HepG2 (cell line): ENCODE results near the gene NAALADL1. TPM values are rescaled to one million over a fixed set of nuclear protein-coding genes. Genes with fewer than 3 reads are reported as not detected.

Source experiments
- ATAD3A ChIP-seq: sonication (generic); formaldehyde crosslinking; IDR thresholded peaks from 2 replicates; pipeline ENCODE4 v1.4.0; 2020; ENCODE audit warnings: missing genetic modification reagents
- CBFB ChIP-seq: sonication (generic); formaldehyde crosslinking; IDR thresholded peaks from 2 replicates; pipeline ENCODE4 v1.4.0; 2020; ENCODE audit warnings: missing genetic modification reagents
- DMAP1 ChIP-seq: IDR thresholded peaks from 2 replicates; pipeline ENCODE4 v1.6.1; 2016
- DNMT1 ChIP-seq: sonication (generic); formaldehyde crosslinking; IDR thresholded peaks from 2 replicates; pipeline ENCODE4 v1.5.1; 2020; ENCODE audit warnings: mild to moderate bottlenecking, missing genetic modification reagents
- E2F1 ChIP-seq: sonication (generic); formaldehyde crosslinking; IDR thresholded peaks from 2 replicates; pipeline ENCODE4 v1.5.0; 2020; ENCODE audit warnings: missing genetic modification reagents
- GZF1 ChIP-seq: sonication (generic); formaldehyde crosslinking; IDR thresholded peaks from 2 replicates; pipeline ENCODE4 v1.5.1; 2020; ENCODE audit warnings: mild to moderate bottlenecking, missing genetic modification reagents
- IRF2 ChIP-seq: IDR thresholded peaks from 2 replicates; pipeline ENCODE4 v1.6.1; 2018; ENCODE audit warnings: missing genetic modification reagents, missing compliant biosample characterization
- MXI1 ChIP-seq: IDR thresholded peaks from 3 replicates; pipeline ENCODE4 v1.6.1; 2012; ENCODE audit warnings: low read depth, low read length, inconsistent platforms, borderline replicate concordance
- NR2C2 ChIP-seq: sonication (generic); formaldehyde crosslinking; IDR thresholded peaks from 2 replicates; pipeline ENCODE4 v1.4.0; 2020; ENCODE audit warnings: missing genetic modification reagents, mild to moderate bottlenecking, moderate library complexity, borderline replicate concordance
- RAD21 ChIP-seq: fragments of 450-650 bp; formaldehyde crosslinking; IDR thresholded peaks from 2 replicates; pipeline ENCODE4 v1.5.0; 2020; ENCODE audit warnings: mild to moderate bottlenecking
- SIX4 ChIP-seq: sonication (generic); formaldehyde crosslinking; IDR thresholded peaks from 2 replicates; pipeline ENCODE4 v1.4.0; 2020; ENCODE audit warnings: missing genetic modification reagents
- SNRNP70 ChIP-seq: fragments of 200-400 bp; formaldehyde crosslinking; IDR thresholded peaks from 2 replicates; pipeline ENCODE4 v1.6.1; 2017; ENCODE audit warnings: mild to moderate bottlenecking, low read depth, low read length, moderate library complexity
- TBP ChIP-seq: sonication (generic); formaldehyde crosslinking; IDR thresholded peaks from 2 replicates; pipeline ENCODE4 v1.5.0; 2020; ENCODE audit warnings: missing genetic modification reagents
- ZFYVE20 ChIP-seq: sonication (generic); formaldehyde crosslinking; IDR thresholded peaks from 2 replicates; pipeline ENCODE4 v1.8.0; 2023; ENCODE audit warnings: low read depth, mild to moderate bottlenecking, moderate library complexity, missing genetic modification reagents, borderline replicate concordance
- ZNF263 ChIP-seq: sonication (generic); formaldehyde crosslinking; IDR thresholded peaks from 2 replicates; pipeline ENCODE4 v1.4.0; 2020; ENCODE audit warnings: missing genetic modification reagents
- ZNF343 ChIP-seq: sonication (generic); formaldehyde crosslinking; IDR thresholded peaks from 2 replicates; pipeline ENCODE4 v1.4.0; 2020; ENCODE audit warnings: mild to moderate bottlenecking, missing genetic modification reagents
- polyA plus RNA-seq, 8 experiments: library from polyadenylated mRNA; depleted of rRNA in 3 of 8; stranded (reverse) in 7 of 8; unstranded in 1 of 8; fragments of >200 nt; fragmentation: Illumina TruSeq in 4 of 8; extraction: Trizol in 4 of 8; gene quantifications; 2 replicates each; pipeline versions ENCODE4 v1.2.1 to v1.2.3, GENCODE V29; 2011 to 2016; ENCODE audit warnings: low read depth in 4 of 8, missing spikeins in 1 of 8, mixed read lengths in 1 of 8; ENCODE audit not compliant: insufficient read depth in 1 of 8
- total RNA-seq, 5 experiments: library from RNA; depleted of rRNA; stranded (reverse); fragments of >200 nt; fragmentation: Illumina TruSeq; extraction: Trizol; gene quantifications; 2 replicates each; pipeline ENCODE4 v1.2.3, GENCODE V29; 2016; ENCODE audit warnings: low read depth in 1 of 5
- TF ChIP-seq, protein P1 (sequence below): IDR thresholded peaks from 2 replicates; pipeline ENCODE4 v1.6.1; 2016; ENCODE audit warnings: low read depth, control low read depth
- TF ChIP-seq, protein P2 (sequence below): sonication (generic); formaldehyde crosslinking; IDR thresholded peaks from 2 replicates; pipeline ENCODE4 v1.5.0; 2020; ENCODE audit warnings: missing genetic modification reagents, mild to moderate bottlenecking, borderline replicate concordance
- TF ChIP-seq, protein P3 (sequence below): fragments of 450-650 bp; IDR thresholded peaks from 2 replicates; pipeline ENCODE4 v1.6.1; 2016
- TF ChIP-seq, protein P4 (sequence below): sonication (generic); formaldehyde crosslinking; IDR thresholded peaks from 2 replicates; pipeline ENCODE4 v1.4.0; 2020; ENCODE audit warnings: mild to moderate bottlenecking, missing genetic modification reagents

NAALADL1 gene
- total and polyA plus RNA-seq, 2 of the 13 experiments (the other 11 are each of a cell fraction or from before 2014, with no cell fraction given): 9.3 to 33.9 TPM

- TF ChIP-seq DMAP1 (peak; percentile 91), SNRNP70 (no peak), ZFYVE20 (CRISPR knock-in tag) (no peak), TBP (CRISPR knock-in tag) (no peak), SIX4 (CRISPR knock-in tag) (no peak), CBFB (CRISPR knock-in tag) (peak; percentile 55), ATAD3A (CRISPR knock-in tag) (no peak), MXI1 (peak; percentile 73; the same call in 2 of the 3 replicates), DNMT1 (CRISPR knock-in tag) (peak; percentile 75; the same call in 1 of the 2 replicates), IRF2 (CRISPR knock-in tag) (peak; percentile 65), ZNF263 (CRISPR knock-in tag) (peak; percentile 60; the same call in 1 of the 2 replicates), RAD21 (CRISPR knock-in tag) (peak; percentile 49; the same call in 1 of the 2 replicates), E2F1 (CRISPR knock-in tag) (peak; percentile 57; the same call in 1 of the 2 replicates), NR2C2 (CRISPR knock-in tag) (peak; percentile 48; the same call in 1 of the 2 replicates), ZNF343 (CRISPR knock-in tag) (no peak), GZF1 (CRISPR knock-in tag) (no peak)
- TF ChIP-seq, protein P1, sequence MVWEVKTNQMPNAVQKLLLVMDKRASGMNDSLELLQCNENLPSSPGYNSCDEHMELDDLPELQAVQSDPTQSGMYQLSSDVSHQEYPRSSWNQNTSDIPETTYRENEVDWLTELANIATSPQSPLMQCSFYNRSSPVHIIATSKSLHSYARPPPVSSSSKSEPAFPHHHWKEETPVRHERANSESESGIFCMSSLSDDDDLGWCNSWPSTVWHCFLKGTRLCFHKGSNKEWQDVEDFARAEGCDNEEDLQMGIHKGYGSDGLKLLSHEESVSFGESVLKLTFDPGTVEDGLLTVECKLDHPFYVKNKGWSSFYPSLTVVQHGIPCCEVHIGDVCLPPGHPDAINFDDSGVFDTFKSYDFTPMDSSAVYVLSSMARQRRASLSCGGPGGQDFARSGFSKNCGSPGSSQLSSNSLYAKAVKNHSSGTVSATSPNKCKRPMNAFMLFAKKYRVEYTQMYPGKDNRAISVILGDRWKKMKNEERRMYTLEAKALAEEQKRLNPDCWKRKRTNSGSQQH (CRISPR knock-in tag): 0 out of 2 replicates have a peak, but pooled peaks have one; percentile 26
- TF ChIP-seq, protein P2, sequence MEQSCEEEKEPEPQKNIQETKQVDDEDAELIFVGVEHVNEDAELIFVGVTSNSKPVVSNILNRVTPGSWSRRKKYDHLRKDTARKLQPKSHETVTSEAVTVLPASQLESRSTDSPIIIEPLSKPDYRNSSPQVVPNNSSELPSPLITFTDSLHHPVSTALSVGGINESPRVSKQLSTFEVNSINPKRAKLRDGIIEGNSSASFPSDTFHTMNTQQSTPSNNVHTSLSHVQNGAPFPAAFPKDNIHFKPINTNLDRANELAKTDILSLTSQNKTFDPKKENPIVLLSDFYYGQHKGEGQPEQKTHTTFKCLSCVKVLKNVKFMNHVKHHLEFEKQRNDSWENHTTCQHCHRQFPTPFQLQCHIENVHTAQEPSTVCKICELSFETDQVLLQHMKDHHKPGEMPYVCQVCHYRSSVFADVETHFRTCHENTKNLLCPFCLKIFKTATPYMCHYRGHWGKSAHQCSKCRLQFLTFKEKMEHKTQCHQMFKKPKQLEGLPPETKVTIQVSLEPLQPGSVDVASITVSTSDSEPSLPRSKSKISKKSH (CRISPR knock-in tag): peak; percentile 95; the same call in 1 of the 2 replicates
- TF ChIP-seq, protein P3, sequence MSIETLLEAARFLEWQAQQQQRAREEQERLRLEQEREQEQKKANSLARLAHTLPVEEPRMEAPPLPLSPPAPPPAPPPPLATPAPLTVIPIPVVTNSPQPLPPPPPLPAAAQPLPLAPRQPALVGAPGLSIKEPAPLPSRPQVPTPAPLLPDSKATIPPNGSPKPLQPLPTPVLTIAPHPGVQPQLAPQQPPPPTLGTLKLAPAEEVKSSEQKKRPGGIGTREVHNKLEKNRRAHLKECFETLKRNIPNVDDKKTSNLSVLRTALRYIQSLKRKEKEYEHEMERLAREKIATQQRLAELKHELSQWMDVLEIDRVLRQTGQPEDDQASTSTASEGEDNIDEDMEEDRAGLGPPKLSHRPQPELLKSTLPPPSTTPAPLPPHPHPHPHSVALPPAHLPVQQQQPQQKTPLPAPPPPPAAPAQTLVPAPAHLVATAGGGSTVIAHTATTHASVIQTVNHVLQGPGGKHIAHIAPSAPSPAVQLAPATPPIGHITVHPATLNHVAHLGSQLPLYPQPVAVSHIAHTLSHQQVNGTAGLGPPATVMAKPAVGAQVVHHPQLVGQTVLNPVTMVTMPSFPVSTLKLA: no peak
- TF ChIP-seq, protein P4, sequence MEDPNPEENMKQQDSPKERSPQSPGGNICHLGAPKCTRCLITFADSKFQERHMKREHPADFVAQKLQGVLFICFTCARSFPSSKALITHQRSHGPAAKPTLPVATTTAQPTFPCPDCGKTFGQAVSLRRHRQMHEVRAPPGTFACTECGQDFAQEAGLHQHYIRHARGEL (CRISPR knock-in tag): 0 out of 2 replicates have a peak, but pooled peaks have one; percentile 27
These were observed 30.9 kb downstream of the NAALADL1 start, which contains the start of gene SNX15 (continued) for GRCh38 chr11:65027213-65028067.
